NOMO-1 (cell line): Measurements from ENCODE around the gene PDIA2.
"Not testable (repeated sequence)": the region's sequence is repeated elsewhere in the genome, so short reads cannot be mapped to it uniquely, and the experiment has no call there.

Experiments
- DNase-seq, 2 experiments: peaks; one replicate each; lab custom pipeline; 2025; ENCODE audit not compliant: unreplicated experiment in 2 of 2; lab: John Stamatoyannopoulos, UW

Gene PDIA2

GRCh38 chr16:324451-325334 lies 41.7 kb downstream of the PDIA2 start:
- DNase-seq = no peak

GRCh38 chr16:325375-326145 lies 42.6 kb downstream of the PDIA2 start:
- DNase-seq = no peak

- no peak for DNase-seq
Observed at GRCh38 chr16:330741-331140, 47.8 kb downstream of the PDIA2 start.

GRCh38 chr16:331181-331814 lies 48.3 kb downstream of the PDIA2 start:
- DNase-seq = not testable (repeated sequence)

- DNase-seq = no peak
Observed at GRCh38 chr16:333406-334094, 50.6 kb downstream of the PDIA2 start.

- not testable (repeated sequence) for DNase-seq
Observed at GRCh38 chr16:334164-334832, 51.3 kb downstream of the PDIA2 start.

- not testable (repeated sequence) for DNase-seq
Observed at GRCh38 chr16:334861-335632, 52.1 kb downstream of the PDIA2 start.

- peak; percentile 55 to 58 for DNase-seq
Observed at GRCh38 chr16:336269-336668, 53.3 kb downstream of the PDIA2 start.
